ENCODE data around the gene HNMT. TPM values are rescaled to one million over a fixed set of nuclear protein-coding genes. Genes with fewer than 3 reads are reported as not detected.
A peak's percentile ranks its signal among the peaks of the same experiment; 100 is the strongest.
"Not testable (repeated sequence)": the region's sequence is repeated elsewhere in the genome, so short reads cannot be mapped to it uniquely, and the experiment has no call there.

The HNMT gene
- total RNA-seq, 2 donors from 2014 or later: 19.0 to 32.6 TPM

DNA sequence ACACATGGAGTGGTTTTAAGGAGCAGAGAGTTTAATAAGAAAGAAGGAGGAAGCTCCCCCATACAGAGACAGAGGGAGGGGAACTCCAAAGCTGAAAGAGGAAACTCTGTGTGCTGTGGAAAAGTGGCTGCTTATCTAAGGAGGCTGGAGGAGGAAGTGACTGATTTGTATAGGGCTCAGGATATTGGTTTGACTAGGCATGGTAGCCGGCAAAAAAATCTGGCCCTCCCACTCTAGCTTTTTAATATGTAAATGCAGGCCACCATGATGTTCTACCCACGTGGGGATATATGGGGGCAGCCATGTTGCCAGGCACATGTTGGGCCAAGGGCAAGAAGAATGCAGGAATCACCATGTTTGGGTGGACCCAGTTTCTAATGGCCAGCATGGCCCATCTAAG lies 64.3 kb downstream of the HNMT start:
- ATAC-seq (peak in 1 of 2 donors; percentile 75), DNase-seq (no peak)
- intact Hi-C loops (cut with DNase I): no loop called here

DNA sequence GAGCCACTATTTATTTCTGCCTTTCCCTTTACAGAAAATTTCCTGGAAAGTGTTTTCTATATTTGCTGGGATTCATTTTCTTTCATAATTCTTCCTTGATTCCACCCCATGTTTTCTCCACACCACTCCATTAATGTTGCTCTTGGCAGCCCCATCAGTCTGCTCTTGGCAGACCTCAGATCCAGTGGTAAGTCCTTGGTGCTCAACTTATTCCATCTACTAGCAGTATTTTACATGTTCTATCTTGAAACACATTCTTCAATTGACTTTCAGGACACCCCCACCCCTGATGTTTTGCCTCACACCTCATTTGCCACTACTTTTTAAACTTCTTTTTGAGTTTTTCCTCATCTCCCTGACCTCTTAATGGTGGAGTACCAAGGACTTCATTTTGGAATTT lies 65.0 kb downstream of the HNMT start:
- ATAC-seq: peak; percentile 74 to 81
- no peak for DNase-seq
- intact Hi-C loops (cut with DNase I): no loop called here

DNA sequence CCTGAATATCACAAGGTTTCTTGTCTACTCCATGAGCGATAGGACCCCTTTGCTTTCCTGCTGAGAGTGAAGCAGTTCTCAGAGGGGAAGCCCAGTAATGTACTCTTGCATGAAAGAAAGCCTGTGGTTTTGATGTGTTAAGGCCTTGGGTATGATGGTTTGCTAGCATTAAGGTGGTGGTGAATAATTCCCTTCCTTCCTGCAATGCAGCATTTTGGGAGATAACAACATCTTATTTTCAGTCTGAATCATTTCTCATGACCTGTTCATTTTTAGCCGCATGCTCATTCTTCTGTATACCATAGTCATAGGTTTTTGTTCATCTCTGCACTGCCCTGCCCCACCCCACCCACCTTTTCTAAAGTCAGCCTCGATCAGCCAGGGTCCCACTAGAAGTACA lies 66.2 kb downstream of the HNMT start:
- intact Hi-C loops (cut with DNase I): no loop called here
- ATAC-seq: no peak
- DNase-seq: no peak

DNA sequence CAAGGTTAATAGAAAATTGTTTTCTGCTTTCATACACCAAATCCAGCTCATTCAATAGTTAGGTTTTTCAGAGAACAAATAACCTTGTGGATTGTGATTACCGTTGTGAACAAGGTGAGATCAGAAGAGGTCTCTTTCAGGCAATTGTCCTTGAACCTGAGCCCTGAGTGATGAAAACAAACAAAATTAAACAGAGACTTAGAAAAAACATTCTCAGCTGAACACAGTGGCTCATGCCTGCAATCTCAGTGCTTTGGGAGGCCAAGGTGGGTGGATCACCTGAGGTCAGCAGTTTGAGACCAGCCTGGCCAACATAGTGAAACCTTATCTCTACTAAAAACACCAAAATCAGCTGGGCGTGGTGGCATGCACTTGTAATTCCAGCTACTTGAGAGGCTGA lies 68.1 kb downstream of the HNMT start:
- no peak for ATAC-seq
- intact Hi-C loops (cut with DNase I): no loop called here
- DNase-seq: no peak

DNA sequence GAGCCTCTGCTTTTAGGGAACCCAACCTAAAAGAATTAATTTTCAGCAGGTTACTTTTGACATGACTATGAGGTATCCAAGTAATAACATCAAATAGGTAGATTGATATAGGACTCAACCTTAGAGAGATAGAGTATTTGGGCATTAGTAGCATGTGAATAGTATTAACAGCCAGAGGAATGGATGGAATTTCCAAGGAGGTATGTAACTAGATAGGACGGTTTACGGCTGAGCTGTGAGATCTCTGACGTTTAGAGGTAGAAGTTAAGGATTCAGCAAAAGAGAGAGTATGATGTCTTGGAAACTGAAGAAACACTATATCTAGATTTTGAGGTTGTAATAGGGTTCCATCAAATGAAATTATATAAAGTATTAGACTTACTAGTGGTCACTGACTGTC lies 70.3 kb downstream of the HNMT start:
- intact Hi-C loops (cut with DNase I): no loop called here
- no peak for ATAC-seq
- no peak for DNase-seq

DNA sequence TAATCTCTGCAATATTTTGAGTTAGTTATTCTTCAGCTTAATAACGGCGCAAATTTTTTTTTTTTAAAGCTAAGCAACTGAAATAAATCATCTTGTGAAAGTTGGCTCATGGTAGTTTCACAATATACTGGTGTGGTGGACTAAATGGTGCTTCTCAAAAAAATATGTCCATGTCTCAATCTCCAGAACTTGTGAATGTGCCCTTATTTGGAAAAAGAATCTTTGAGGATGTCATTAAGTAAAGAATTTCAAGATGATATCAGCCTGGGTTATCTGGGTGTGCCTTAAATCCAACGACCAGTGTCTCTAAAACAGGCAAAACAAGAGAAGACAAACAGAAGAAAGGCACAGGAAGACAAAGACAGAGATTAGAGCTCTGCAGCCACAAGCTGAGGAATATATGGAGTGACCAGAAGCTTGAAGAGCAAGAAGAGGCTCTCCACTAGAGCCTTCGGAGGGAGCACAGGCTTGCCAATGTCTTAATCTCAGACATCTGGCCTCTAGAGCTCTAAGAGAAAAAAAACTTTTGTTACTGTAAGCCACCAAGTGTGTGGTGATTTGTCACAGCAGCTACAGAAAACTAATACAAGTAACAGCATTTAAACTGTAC lies 71.4 kb downstream of the HNMT start:
- ATAC-seq (no peak), DNase-seq (no peak)
- intact Hi-C loops (cut with DNase I): no loop called here

DNA sequence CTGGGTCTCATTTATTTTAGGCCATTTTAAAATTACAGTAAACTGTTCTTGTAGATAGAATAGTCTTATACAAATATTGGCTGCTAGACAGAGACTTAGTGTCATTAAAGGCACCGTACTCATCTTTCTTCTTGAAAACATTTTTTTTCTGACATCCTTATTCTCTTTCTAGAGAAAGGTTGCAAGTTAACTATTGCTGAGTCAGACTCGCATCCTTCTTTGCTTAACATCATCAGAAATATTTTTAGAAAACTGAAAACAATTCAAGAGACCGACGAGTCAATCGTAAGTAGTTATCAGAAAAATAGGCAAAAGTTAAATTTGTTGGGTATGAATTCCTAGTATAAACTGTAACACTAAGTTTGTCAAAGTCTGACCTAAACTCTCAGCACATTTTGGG lies 72.2 kb downstream of the HNMT start:
- no peak for ATAC-seq
- no peak for DNase-seq
- intact Hi-C loops (cut with DNase I): no loop called here

DNA sequence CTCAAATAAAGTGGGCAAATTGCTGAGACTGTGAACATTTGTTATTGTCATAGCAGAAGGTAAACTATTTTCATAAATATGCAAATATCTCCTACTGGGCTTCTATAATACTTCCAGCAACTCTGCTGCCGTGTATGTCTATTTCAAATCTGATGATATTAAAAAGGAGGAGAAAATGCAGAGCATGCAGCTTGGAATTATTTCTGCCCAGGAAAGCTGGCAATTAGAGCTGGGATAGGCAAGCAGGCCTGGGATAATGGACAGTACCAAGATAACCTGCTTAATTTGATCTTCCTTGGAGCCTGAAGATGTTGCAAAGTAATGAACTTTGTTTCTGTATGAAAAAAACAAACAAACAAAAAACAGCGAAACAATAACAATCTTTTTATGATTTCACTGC lies 72.8 kb downstream of the HNMT start:
- DNase-seq (no peak), ATAC-seq (no peak)
- intact Hi-C loops (cut with DNase I): no loop called here

DNA sequence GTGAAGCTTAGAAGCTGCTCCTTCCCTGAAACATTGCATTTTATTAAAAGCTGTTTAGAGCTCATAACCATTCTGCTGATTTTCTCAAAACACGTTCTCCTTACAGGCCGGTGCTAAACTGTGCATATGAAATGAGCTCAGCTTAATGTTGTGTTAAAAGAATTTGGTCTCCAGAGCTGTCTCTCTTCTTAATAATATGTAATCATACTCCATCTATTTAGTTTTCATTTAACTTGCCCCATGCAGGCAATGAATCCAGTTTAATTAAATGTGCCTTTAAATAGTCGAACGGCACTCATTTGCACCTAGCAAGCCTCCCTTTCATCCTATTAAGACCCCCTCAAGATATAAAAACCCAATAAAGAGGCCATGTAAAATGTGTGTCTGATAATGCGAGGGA lies 76.3 kb downstream of the HNMT start:
- ATAC-seq: no peak
- no peak for DNase-seq
- intact Hi-C loops (cut with DNase I): no loop called here

DNA sequence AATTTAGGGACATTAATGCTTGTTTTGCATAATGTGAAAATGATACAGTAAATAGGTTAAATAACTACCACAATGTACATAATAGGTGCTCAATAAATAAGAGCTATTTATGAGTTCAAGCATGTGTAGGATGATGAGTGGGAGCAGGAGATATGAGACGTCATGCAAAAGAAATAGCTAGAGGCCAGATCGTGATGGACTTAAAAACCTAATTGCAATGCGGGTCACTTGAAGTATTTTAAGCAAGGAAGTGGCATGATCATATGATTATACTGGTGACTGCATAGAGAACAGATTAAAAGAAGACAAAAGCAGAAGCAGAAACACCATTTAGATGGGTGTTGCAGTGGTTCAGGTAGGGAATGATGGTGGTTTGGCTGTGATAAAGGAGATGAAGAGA lies 78.0 kb downstream of the HNMT start:
- ATAC-seq (no peak), DNase-seq (no peak)
- intact Hi-C loops (cut with DNase I): no loop called here

DNA sequence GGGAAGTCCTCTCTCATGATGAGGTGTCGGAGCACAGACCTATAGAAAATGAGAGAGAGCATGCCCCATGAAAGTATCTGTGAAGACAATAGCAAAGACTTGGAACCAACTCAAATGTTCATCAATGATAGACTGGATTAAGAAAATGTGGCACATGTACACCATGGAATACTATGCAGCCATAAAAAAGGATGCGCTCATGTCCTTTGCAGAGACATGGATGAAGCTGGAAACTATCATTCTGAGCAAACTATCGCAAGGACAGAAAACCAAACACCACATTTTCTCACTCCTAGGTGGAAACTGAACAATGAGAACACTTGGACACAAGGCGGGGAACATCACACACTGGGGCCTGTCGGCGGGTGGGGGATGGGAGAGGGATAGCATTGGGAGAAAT lies 79.3 kb downstream of the HNMT start:
- DNase-seq; ATAC-seq; intact Hi-C loops (cut with DNase I): not testable (repeated sequence)

DNA sequence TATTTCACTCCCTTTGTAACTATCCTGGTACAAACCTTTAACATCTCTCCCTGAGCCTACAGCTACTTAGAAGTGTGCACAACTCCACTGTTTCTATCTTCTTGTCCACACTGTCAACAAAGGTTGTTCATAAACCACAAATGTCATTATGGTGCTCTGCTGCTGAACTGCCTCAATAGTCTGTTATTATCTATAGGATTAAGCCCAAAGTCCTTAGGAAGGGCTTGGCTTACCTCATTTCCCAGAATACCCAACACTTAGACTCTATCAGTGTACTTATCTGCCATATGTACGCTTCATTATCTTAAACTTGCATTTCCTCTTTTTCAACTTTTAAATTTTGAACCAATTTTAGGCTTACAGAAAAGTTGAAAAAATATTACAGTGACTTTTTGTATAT lies 94.2 kb downstream of the HNMT start:
- DNase-seq (no peak), ATAC-seq (no peak)
- intact Hi-C loops (cut with DNase I): no loop called here

DNA sequence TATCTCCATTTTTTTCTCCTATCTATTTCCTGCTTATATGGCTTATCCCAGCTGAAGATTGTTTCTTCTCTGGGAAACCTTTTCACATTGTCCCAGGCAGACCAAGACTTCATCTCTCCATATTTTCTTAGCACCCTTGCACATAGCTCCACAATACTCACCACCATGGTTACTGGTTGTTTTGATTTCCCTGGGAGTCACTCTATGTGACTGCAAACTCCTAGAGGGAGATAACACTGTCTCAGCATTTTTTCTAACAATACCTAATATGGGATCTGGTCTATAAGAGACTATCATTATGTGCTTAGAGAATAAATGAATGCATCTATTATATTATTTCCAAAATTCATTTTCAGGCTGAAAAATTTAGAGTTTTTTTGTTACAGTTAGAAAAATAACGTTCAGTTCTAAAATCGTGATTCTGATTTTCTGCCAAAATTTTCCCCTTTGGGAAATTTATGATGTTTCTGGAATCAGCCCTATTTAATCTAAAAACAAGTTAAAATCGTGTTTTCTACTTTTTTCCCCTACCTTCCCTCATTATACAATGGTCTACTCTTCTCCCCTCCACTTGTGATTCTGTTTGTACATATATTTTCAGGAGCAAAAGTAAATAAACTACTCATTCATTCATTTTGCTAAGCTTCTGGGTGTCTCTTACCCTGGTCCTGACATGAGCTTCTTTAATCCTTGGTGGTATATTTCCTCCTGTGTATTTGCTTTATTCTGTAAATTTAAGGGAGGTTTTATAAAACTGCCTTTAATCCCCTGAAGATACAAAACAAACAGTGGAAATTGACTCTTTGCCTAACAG lies 95.4 kb downstream of the HNMT start:
- no peak for DNase-seq
- intact Hi-C loops (cut with DNase I): no loop called here
- ATAC-seq: peak in 1 of 2 donors; percentile 84

DNA sequence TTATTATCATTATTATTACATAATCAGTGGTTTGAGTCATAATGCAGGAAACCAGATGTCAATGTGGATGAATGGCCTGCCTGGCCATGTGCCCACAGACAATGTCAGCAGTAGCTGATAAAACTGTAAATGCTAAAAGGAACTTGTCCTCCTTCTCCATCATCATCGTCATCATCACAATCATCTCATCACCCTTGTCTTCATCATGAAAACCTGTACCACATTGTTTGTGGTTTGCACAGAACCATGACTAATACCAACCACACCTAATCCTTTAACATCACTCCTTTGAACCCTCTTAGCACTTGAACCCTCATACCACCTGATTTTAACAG lies 96.0 kb downstream of the HNMT start:
- ATAC-seq (peak; percentile 55 to 89), DNase-seq (peak; percentile 76)
- intact Hi-C loops (cut with DNase I): no loop called here

DNA sequence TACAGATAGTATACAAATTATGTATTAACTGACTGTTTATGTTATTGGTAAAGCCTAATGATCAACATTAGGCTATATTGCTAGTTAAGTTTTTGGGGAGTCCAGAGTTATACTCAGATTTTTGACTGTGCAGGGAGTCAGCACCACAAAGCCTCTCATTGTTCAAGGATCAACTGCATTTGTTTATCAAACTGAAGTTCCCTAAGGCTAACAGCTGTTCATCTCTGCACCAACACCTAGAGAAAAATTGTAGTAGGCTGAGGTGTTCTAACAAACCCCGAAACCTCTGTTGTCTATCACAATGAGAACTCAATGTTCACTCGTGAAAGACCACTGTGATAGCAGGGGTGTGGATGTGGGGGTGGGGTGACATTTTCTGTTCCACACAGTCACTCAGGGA lies 97.7 kb downstream of the HNMT start:
- DNase-seq (no peak), ATAC-seq (no peak)
- intact Hi-C loops (cut with DNase I): no loop called here

DNA sequence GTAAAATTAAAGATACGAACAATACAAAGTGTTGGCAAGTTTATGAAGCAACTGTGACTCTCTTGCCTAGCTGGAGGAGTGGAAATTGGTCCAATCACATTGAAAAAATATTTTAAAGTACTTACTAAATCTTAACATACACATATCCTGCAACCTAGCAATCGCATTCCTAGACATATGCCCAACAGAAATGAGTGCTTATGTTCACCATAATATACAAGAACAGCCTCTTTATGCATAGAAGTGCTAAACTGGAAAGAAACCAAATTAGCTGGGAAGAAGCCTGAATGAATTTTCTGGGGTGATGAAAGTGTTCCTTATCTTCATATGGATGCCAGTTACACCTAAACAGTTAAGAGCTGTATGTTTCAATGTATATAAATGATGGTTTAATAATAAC lies 98.9 kb downstream of the HNMT start:
- intact Hi-C loops (cut with DNase I): no loop called here
- ATAC-seq: no peak

More for the DNA sequence above, 98.9 kb downstream of the HNMT start:
- DNase-seq: no peak

All from left cardiac atrium (tissue), 4 donors.